ENCODE measurements around the gene ACTN2.

The ACTN2 gene

DNA sequence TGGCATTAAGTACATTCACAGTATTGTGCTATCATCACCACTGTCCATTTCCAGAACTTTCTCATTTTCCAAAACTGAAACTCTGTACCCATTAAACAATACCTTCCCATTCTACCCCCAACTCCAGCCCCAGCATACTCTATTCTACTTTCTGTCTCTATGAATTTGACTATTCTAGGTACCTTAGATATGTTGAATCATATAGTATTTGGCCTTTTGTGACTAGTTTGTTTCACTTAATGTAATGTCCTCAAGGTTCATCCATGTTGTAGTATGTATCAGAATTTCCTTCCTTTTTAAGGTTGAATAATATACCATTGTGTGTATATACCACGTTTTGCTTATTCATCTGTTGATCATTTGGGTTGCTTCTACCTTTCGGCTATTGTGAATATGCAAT, 120.3 kb downstream of the ACTN2 start:
- DNase-seq (ENCODE audit: low read depth), result no peak
- no peak overlapping the region for H3K4me3 ChIP-seq (ENCODE audit: low read depth, low read length)

DNA sequence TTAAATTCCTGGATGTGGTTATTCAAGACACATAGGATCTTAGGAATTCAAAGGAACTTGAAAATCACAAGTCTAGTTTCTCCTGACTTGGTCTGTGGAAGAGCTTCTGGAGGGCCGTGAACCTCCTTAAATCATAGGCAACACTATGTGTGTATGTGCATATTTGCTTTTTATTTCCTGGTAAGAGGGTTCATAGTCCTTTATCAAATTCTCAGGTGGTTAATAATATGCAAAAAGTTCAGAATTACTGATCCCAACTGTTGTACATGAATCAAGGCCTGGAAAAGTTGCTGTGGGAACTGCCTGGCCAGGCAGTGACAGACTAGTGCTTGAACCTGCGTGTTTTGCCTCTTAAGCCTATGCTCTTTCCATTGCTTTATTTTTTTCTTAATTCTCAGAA, 121.7 kb downstream of the ACTN2 start:
- no peak for DNase-seq (ENCODE audit: low read depth)
- no peak overlapping the region for H3K4me3 ChIP-seq (ENCODE audit: low read depth, low read length)

DNA sequence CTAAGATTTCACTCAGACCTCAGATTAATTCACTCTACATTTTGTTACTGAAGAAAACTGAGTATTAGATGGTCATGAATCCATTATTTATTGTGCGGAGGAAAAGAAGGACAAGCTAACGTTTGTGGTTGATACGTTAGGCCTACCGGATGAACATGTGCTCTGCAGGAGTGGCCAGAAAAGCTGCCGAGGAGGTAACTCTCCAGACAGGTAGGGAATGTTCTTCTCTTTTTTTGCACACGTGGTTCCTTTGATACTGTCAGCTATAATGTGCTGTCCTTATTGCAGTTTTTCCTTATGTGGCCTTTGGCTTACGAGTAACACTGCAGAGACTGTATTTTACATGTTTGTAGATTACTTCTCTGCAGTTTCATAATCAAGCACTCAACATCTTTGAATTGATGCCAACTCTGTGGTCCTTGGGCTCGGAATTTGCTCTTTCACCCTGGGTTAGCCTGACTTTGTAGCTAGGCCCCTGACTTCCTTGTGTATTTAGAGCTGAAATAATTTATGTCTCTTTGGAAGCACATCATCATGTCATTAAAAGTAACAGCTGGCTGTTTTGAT, 122.3 kb downstream of the ACTN2 start:
- H3K4me3 ChIP-seq (ENCODE audit: low read depth, low read length), result no peak overlapping the region
- no peak for DNase-seq (ENCODE audit: low read depth)

GRCh38 chr1:236809148-236809547, 122.8 kb downstream of the ACTN2 start:
- no peak for DNase-seq (ENCODE audit: low read depth)

GRCh38 chr1:236810018-236810417, 123.7 kb downstream of the ACTN2 start:
- no peak overlapping the region for H3K4me3 ChIP-seq (ENCODE audit: low read depth, low read length)
- DNase-seq (ENCODE audit: low read depth), result no peak

More at GRCh38 chr1:236809148-236809547, 122.8 kb downstream of the ACTN2 start:
- H3K4me3 ChIP-seq (ENCODE audit: low read depth, low read length), result no peak overlapping the region

DNA sequence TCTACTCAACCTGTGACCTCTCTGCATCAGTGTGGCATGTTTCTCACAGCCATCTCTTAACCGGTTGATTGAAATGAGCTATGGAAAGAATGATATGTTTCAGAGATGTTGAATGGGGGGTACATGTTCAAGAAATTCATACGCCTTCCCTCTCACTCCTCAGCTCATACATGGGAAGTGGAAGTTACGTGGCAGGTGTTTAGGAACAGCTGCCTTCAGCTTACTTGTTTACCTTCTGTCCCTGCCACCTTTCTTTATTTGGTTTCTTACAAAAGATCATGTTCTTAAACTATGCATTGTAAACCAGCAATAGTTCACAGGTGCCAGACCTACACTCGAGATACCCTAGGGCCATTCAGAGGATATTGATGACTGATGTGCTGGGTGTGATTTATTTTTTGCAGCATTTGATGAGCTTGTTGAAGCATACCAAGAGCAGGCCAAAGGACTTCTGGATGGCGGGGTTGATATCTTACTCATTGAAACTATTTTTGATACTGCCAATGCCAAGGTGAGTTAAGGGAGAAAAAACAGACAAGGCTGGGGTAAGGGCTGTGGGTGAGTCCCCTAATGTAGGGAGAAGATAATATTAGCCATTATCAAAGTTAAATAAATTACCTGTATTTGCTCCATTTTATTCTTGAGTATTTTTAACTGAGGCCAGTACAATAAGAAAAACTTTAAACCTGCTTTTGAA, 126.2 kb downstream of the ACTN2 start:
- DNase-seq (ENCODE audit: low read depth), result no peak

More for the DNA sequence above, 126.2 kb downstream of the ACTN2 start:
- H3K4me3 ChIP-seq (ENCODE audit: low read depth, low read length), result no peak overlapping the region
